H1 (cell line): ENCODE results near the gene SIAH3. TPM values are rescaled to one million over a fixed set of nuclear protein-coding genes. Genes with fewer than 3 reads are reported as not detected.

Experiments used
- ASH2L ChIP-seq: fragments of 200-600, 300-600 bp; sonication (generic); IDR thresholded peaks from one replicate; pipeline ENCODE4 v1.7.1; 2017; ENCODE audit warnings: low read length
- BACH1 ChIP-seq: IDR thresholded peaks from 2 replicates; pipeline ENCODE4 v1.6.1; 2012; ENCODE audit warnings: low read length, improper control_type of control experiment
- BRCA1 ChIP-seq: IDR thresholded peaks from 2 replicates; pipeline ENCODE4 v1.6.1; 2012; ENCODE audit warnings: low read depth, low read length, improper control_type of control experiment
- CEBPB ChIP-seq: IDR thresholded peaks from 2 replicates; pipeline ENCODE4 v1.6.1; 2012; ENCODE audit warnings: low read depth, low read length
- CREB1 ChIP-seq: IDR thresholded peaks from 2 replicates; pipeline ENCODE4 v1.6.1; 2012; ENCODE audit warnings: inconsistent platforms
- EGR1 ChIP-seq: IDR thresholded peaks from 2 replicates; pipeline ENCODE4 v1.6.1; 2011; ENCODE audit warnings: low read depth, low read length, borderline replicate concordance
- JUN ChIP-seq: IDR thresholded peaks from 2 replicates; pipeline ENCODE4 v1.6.1; 2011; ENCODE audit warnings: low read depth, mild to moderate bottlenecking, improper control_type of control experiment, low read length
- SIN3A ChIP-seq, 2 experiments: IDR thresholded peaks in 1 of 2; conservative IDR thresholded peaks in 1 of 2; 2 replicates each; pipeline ENCODE4 v1.6.1; 2011 to 2012; ENCODE audit warnings: low read length in 2 of 2, improper control_type of control experiment in 1 of 2, low read depth in 1 of 2, mild to moderate bottlenecking in 1 of 2
- YY1 ChIP-seq: IDR thresholded peaks from 2 replicates; pipeline ENCODE4 v1.6.1; 2011; ENCODE audit warnings: low read depth, mild to moderate bottlenecking, low read length
- polyA plus RNA-seq, 7 experiments: library from polyadenylated mRNA; depleted of rRNA in 3 of 7; stranded (reverse) in 5 of 7; unstranded in 2 of 7; fragments of >200 nt in 5 of 7; fragments of 200-250 nt in 2 of 7; gene quantifications; 1 replicate in 5 of 7; 2 replicates in 1 of 7; 4 replicates in 1 of 7; pipeline versions ENCODE4 v1.2.1 to v1.2.3, GENCODE V29; 2011 to 2013; ENCODE audit warnings: missing spikeins in 2 of 7, mixed read lengths in 2 of 7
- total RNA-seq: library from RNA; stranded (reverse); fragmentation: NEBNext Ultra II Directional; extraction: Animal tissue kit (Norgen Biotek cat#: 25700); gene quantifications from 2 replicates; pipeline ENCODE4 v1.2.1, GENCODE V29; 2021
- TF ChIP-seq, protein P1 (sequence below): fragments of 300-600 bp; sonication (generic); IDR thresholded peaks from 2 replicates; pipeline ENCODE4 v1.7.1; 2012; ENCODE audit warnings: low read length, moderate library complexity, mild to moderate bottlenecking, inconsistent platforms; ENCODE audit not compliant: insufficient replicate concordance

Gene SIAH3
- total and polyA plus RNA-seq, 2 of the 8 experiments (the other 6 are each of a cell fraction or from before 2014, with no cell fraction given), result 0.15 to 0.17 TPM

DNA sequence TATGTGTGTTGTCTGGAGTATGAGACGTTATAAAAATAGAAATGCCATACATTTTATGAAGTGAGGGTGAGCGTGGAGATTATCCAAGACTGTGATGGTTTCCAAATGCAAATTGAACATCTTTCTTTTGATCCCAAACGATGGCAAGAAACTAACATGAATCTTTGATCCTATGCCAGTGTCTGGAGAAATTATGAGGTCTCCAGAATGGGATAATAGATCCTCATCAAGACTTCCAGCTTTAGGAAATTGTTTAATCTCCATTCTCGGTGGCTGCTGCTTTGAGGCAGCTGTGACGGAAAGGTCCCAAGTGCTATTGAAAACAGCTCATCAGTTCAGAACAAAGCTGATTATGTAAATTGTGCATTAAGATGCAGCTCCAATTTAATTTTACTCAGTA is 118.6 kb downstream of the SIAH3 start (continued):
- TF ChIP-seq YY1 (no peak), JUN (no peak), EGR1 (no peak), SIN3A (conservative IDR thresholded peaks at IDR 0.05 in 1 of 2, IDR thresholded peaks at IDR 0.05 in 1 of 2; ENCODE audit: low read depth in 1 of 2, low read length in 2 of 2) (no peak), ASH2L (no peak), CEBPB (no peak), CREB1 (no peak), BACH1 (no peak), BRCA1 (no peak)
- TF ChIP-seq, protein P1, sequence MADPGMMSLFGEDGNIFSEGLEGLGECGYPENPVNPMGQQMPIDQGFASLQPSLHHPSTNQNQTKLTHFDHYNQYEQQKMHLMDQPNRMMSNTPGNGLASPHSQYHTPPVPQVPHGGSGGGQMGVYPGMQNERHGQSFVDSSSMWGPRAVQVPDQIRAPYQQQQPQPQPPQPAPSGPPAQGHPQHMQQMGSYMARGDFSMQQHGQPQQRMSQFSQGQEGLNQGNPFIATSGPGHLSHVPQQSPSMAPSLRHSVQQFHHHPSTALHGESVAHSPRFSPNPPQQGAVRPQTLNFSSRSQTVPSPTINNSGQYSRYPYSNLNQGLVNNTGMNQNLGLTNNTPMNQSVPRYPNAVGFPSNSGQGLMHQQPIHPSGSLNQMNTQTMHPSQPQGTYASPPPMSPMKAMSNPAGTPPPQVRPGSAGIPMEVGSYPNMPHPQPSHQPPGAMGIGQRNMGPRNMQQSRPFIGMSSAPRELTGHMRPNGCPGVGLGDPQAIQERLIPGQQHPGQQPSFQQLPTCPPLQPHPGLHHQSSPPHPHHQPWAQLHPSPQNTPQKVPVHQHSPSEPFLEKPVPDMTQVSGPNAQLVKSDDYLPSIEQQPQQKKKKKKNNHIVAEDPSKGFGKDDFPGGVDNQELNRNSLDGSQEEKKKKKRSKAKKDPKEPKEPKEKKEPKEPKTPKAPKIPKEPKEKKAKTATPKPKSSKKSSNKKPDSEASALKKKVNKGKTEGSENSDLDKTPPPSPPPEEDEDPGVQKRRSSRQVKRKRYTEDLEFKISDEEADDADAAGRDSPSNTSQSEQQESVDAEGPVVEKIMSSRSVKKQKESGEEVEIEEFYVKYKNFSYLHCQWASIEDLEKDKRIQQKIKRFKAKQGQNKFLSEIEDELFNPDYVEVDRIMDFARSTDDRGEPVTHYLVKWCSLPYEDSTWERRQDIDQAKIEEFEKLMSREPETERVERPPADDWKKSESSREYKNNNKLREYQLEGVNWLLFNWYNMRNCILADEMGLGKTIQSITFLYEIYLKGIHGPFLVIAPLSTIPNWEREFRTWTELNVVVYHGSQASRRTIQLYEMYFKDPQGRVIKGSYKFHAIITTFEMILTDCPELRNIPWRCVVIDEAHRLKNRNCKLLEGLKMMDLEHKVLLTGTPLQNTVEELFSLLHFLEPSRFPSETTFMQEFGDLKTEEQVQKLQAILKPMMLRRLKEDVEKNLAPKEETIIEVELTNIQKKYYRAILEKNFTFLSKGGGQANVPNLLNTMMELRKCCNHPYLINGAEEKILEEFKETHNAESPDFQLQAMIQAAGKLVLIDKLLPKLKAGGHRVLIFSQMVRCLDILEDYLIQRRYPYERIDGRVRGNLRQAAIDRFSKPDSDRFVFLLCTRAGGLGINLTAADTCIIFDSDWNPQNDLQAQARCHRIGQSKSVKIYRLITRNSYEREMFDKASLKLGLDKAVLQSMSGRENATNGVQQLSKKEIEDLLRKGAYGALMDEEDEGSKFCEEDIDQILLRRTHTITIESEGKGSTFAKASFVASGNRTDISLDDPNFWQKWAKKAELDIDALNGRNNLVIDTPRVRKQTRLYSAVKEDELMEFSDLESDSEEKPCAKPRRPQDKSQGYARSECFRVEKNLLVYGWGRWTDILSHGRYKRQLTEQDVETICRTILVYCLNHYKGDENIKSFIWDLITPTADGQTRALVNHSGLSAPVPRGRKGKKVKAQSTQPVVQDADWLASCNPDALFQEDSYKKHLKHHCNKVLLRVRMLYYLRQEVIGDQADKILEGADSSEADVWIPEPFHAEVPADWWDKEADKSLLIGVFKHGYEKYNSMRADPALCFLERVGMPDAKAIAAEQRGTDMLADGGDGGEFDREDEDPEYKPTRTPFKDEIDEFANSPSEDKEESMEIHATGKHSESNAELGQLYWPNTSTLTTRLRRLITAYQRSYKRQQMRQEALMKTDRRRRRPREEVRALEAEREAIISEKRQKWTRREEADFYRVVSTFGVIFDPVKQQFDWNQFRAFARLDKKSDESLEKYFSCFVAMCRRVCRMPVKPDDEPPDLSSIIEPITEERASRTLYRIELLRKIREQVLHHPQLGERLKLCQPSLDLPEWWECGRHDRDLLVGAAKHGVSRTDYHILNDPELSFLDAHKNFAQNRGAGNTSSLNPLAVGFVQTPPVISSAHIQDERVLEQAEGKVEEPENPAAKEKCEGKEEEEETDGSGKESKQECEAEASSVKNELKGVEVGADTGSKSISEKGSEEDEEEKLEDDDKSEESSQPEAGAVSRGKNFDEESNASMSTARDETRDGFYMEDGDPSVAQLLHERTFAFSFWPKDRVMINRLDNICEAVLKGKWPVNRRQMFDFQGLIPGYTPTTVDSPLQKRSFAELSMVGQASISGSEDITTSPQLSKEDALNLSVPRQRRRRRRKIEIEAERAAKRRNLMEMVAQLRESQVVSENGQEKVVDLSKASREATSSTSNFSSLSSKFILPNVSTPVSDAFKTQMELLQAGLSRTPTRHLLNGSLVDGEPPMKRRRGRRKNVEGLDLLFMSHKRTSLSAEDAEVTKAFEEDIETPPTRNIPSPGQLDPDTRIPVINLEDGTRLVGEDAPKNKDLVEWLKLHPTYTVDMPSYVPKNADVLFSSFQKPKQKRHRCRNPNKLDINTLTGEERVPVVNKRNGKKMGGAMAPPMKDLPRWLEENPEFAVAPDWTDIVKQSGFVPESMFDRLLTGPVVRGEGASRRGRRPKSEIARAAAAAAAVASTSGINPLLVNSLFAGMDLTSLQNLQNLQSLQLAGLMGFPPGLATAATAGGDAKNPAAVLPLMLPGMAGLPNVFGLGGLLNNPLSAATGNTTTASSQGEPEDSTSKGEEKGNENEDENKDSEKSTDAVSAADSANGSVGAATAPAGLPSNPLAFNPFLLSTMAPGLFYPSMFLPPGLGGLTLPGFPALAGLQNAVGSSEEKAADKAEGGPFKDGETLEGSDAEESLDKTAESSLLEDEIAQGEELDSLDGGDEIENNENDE, result no peak
